ENCODE measurements around the gene ANKRD6. TPM values are rescaled to one million over a fixed set of nuclear protein-coding genes. Genes with fewer than 3 reads are reported as not detected.

Gene ANKRD6
- total RNA-seq, 4 donors from 2014 or later: 7.7 to 18.5 (median 11.9) TPM

DNA sequence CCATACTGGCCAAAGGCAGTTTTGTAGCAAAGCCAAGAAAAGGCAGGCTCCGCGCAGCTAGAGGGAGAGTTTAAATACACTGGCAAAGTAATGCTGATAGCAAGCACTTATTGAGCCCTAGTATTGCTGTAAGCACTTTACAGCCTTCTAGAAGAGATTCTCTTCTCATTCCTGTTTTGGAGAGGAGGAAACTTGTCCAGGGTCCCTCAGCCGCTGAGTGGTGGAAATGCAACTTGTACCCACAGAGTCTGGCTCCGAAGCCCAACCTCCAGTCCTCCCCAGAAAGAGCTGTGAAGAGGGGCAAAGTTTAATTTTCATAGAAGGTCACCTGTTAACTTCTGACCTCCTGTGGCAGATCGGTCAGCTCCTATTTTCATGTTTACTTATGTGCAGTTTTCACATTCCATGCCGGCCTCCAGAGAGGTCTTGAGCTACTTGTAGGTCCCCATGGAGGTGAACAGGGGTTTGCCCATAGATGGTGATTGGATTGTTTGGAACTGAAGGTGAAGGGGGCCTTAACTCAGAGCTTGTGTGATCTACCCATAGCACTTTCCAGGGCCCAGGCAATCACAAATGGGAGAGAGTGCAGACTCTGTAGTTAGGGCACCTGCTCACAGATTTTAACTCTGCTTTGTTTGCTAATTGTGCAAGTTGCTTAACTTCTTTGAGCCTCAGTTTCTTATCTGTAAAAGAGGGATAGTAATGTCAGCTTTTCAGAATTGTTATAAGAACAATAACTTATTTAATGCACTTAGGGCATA is 134.9 kb downstream of the ANKRD6 start:
- TF ChIP-seq, protein P1, sequence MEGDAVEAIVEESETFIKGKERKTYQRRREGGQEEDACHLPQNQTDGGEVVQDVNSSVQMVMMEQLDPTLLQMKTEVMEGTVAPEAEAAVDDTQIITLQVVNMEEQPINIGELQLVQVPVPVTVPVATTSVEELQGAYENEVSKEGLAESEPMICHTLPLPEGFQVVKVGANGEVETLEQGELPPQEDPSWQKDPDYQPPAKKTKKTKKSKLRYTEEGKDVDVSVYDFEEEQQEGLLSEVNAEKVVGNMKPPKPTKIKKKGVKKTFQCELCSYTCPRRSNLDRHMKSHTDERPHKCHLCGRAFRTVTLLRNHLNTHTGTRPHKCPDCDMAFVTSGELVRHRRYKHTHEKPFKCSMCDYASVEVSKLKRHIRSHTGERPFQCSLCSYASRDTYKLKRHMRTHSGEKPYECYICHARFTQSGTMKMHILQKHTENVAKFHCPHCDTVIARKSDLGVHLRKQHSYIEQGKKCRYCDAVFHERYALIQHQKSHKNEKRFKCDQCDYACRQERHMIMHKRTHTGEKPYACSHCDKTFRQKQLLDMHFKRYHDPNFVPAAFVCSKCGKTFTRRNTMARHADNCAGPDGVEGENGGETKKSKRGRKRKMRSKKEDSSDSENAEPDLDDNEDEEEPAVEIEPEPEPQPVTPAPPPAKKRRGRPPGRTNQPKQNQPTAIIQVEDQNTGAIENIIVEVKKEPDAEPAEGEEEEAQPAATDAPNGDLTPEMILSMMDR (IDR thresholded peaks at IDR 0.05; ENCODE audit: low read depth): no peak

DNA sequence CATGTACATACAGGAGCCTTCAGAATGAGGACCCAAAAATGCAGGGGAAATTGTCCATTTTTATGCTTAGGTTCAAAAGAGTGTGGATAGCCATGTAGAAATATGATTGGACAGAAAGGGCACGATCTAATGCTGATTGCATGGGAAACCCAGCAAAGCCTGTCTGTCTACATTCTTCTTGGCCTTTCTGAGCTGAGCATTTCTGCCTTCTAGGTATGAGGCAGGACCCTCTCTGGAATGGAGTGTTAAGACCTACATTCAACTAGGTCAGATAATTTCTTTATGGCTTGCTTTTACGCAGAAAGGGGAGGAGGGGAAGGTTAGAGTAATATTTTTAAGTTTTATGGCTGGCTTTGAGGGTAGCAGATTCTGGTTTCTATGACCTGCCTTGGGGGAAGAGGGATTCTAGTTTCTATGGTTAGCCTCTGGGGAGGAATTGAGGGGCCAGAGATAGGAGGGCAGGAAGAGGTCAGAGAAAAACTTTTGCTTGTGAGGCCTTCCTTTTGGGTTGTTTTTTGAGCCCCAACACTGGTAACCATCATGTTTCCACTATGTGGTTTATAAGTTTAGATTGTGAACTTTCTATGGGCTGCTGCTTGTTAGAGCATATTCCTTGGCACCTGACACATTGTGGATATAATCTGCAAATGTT is 142.1 kb downstream of the ANKRD6 start:
- TF ChIP-seq, protein P1 (IDR thresholded peaks at IDR 0.05; ENCODE audit: low read depth): no peak

DNA sequence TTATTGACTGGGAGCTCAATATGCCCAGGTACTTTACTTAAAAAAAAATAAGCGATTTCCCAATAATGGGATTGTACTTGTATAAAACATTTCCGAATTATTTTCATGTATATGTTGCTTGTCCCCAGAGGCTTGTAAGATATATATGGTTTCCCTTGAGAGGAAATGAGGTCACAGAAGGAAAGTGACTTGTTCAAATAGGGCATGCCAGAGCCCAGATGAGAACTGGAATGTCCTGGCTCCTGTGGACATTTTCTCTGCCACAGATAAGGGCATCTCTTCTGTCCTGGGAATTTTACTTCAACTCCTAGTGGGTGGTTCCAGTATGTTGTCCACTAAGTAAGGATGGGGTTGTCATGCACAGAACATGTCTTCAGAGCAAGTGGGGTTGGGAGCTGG is 142.6 kb downstream of the ANKRD6 start:
- TF ChIP-seq, protein P1 (IDR thresholded peaks at IDR 0.05; ENCODE audit: low read depth): no peak

DNA sequence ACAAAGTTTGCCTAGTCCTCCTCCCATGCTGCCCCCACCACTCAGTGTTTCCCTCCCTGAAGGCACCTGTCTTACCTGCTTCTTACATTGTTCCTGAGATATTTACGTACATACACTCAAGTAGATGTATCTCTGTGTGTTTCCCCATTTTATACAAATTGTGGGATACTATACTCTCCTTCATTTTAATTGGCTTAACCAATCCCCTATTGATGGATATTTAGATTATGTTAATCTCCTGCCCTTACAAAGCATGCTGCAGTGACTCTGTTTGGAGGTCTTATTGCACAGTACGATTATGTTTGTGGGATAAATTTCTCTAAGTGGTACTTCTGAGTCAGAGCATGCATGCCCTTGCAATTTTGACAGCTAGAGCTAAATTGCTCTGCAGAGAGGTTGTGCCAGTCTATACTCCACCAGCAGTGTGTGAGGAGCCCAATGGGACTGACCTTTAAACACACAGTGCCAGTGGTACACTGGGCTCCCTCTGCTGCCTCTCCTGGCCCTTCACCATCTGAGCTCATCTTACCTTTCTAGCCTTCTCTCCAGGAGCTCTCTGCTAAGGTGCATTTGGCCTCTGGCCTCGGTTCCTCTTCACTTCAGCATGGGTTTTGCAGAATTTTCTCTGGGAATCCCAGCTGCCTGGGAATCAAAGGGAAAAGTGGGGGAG is 148.2 kb downstream of the ANKRD6 start:
- TF ChIP-seq, protein P1 (IDR thresholded peaks at IDR 0.05; ENCODE audit: low read depth): no peak

- TF ChIP-seq, protein P1 (IDR thresholded peaks at IDR 0.05; ENCODE audit: low read depth): no peak
These were observed 148.7 kb downstream of the ANKRD6 start for GRCh38 chr6:89581689-89582088.

- TF ChIP-seq, protein P1 (IDR thresholded peaks at IDR 0.05; ENCODE audit: low read depth): no peak
These were observed 149.8 kb downstream of the ANKRD6 start for GRCh38 chr6:89582669-89583325.

DNA sequence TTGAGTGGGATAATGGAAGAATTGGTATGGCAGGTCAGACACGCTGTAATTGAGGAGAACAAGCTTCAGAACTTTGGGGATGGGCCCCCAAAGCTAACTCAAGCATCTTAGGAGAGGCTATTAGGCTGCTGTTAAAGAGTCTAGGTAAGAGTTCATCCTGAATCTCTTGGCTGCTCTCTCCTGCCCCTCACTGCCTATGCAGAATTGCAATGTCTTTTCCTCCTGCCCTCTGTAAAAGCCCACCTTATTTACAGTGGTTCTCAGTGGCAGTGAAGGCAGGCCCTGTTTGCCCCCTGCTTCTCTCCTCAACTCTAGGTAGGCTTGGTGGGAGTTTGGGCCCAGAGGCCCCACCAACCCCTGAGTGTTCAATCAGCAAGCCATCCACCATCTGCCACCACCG is 150.6 kb downstream of the ANKRD6 start:
- TF ChIP-seq, protein P1 (IDR thresholded peaks at IDR 0.05; ENCODE audit: low read depth): no peak

All from subcutaneous adipose tissue (tissue), 4 donors.